Ammon's horn (tissue), 1 donor: Measurements from ENCODE around the gene TMED10.
"Not testable (repeated sequence)": the region's sequence is repeated elsewhere in the genome, so short reads cannot be mapped to it uniquely, and the experiment has no call there.

Experiments
- DNase-seq: peaks from one replicate; pipeline ENCODE4 v3.0.0-alpha.2; 2016; ENCODE audit warnings: low spot score

TMED10 gene

GRCh38 chr14:75127474-75127820 is 49.0 kb downstream of the TMED10 start:
- not testable (repeated sequence) for DNase-seq

GRCh38 chr14:75126679-75127473 is 49.5 kb downstream of the TMED10 start, which contains the start of gene NEK9:
Gene NEK9, minus strand, starts transcription at chr14:75127048. Its CDS starts 127 bp downstream, at chr14:75126921.
- peak; percentile 89 for DNase-seq

- DNase-seq: no peak
Observed at GRCh38 chr14:75126121-75126544, 50.3 kb downstream of the TMED10 start.

GRCh38 chr14:75125617-75126016 is 50.8 kb downstream of the TMED10 start:
- no peak for DNase-seq

GRCh38 chr14:75123991-75124390 is 52.4 kb downstream of the TMED10 start:
- no peak for DNase-seq

GRCh38 chr14:75121552-75121951 is 54.9 kb downstream of the TMED10 start:
- DNase-seq: no peak

GRCh38 chr14:75120541-75121291 is 55.7 kb downstream of the TMED10 start:
- no peak for DNase-seq

GRCh38 chr14:75119056-75119455 is 57.4 kb downstream of the TMED10 start:
- DNase-seq: no peak

- no peak for DNase-seq
Observed at GRCh38 chr14:75113932-75114539, 62.4 kb downstream of the TMED10 start.

GRCh38 chr14:75109877-75110276 is 66.5 kb downstream of the TMED10 start:
- no peak for DNase-seq

GRCh38 chr14:75107186-75107585 is 69.2 kb downstream of the TMED10 start:
- no peak for DNase-seq

- no peak for DNase-seq
Observed at GRCh38 chr14:75101491-75101890, 74.9 kb downstream of the TMED10 start.

GRCh38 chr14:75098682-75099081 is 77.7 kb downstream of the TMED10 start:
- DNase-seq: no peak

GRCh38 chr14:75098212-75098611 is 78.2 kb downstream of the TMED10 start:
- no peak for DNase-seq

- no peak for DNase-seq
Observed at GRCh38 chr14:75096959-75097358, 79.5 kb downstream of the TMED10 start.

- no peak for DNase-seq
Observed at GRCh38 chr14:75095690-75096089, 80.7 kb downstream of the TMED10 start.

- no peak for DNase-seq
Observed at GRCh38 chr14:75094896-75095295, 81.5 kb downstream of the TMED10 start.

GRCh38 chr14:75092698-75093097 is 83.7 kb downstream of the TMED10 start:
- DNase-seq: no peak

- no peak for DNase-seq
Observed at GRCh38 chr14:75091251-75091650, 85.2 kb downstream of the TMED10 start.

- DNase-seq: no peak
Observed at GRCh38 chr14:75090353-75090752, 86.1 kb downstream of the TMED10 start.

GRCh38 chr14:75088566-75089373 is 87.6 kb downstream of the TMED10 start:
- peak; percentile 73 for DNase-seq

- no peak for DNase-seq
Observed at GRCh38 chr14:75088153-75088552, 88.3 kb downstream of the TMED10 start.
